GM21447 (cell line): Measurements from ENCODE around the gene ALOX12B.
"Not testable (repeated sequence)": the region's sequence is repeated elsewhere in the genome, so short reads cannot be mapped to it uniquely, and the experiment has no call there.

Source experiments
- ATAC-seq: cut with Tn5 transposase; IDR thresholded peaks from one replicate; pipeline ENCODE4 v1.9.1; 2021; ENCODE audit not compliant: unreplicated experiment

Gene ALOX12B

GRCh38 chr17:8084250-8084649 lies 3.3 kb downstream of the ALOX12B start:
- ATAC-seq, result no peak

- ATAC-seq, result no peak
Observed at GRCh38 chr17:8082292-8082691, 5.2 kb downstream of the ALOX12B start.

GRCh38 chr17:8081876-8082275 lies 5.6 kb downstream of the ALOX12B start:
- no peak for ATAC-seq

GRCh38 chr17:8080799-8081219 lies 6.7 kb downstream of the ALOX12B start:
- no peak for ATAC-seq

GRCh38 chr17:8080208-8080798 lies 7.2 kb downstream of the ALOX12B start:
- no peak for ATAC-seq

- peak; percentile 65 for ATAC-seq
Observed at GRCh38 chr17:8079291-8080207, 8.0 kb downstream of the ALOX12B start.

DNA sequence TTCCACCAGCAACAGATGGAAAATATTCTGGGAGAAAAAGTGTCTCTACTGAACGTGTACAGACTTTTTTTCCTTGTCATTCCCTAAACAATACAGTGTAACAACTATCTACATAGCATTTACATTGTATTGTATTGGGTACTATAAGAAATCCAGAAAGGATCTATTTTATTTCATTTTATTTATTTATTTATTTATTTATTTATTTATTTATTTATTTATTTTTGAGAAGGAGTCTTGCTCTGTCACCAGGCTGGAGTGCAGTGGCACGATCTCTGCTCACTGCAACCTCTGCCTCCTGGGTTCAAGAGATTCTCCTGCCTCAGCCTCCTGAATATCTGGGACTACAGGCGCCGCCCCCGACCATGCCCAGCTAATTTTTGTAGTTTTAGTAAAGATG lies 9.6 kb downstream of the ALOX12B start:
- ATAC-seq, result not testable (repeated sequence)

GRCh38 chr17:8076502-8077266 lies 10.8 kb downstream of the ALOX12B start:
- ATAC-seq, result no peak

- ATAC-seq, result no peak
Observed at GRCh38 chr17:8075574-8076342, 11.8 kb downstream of the ALOX12B start.

DNA sequence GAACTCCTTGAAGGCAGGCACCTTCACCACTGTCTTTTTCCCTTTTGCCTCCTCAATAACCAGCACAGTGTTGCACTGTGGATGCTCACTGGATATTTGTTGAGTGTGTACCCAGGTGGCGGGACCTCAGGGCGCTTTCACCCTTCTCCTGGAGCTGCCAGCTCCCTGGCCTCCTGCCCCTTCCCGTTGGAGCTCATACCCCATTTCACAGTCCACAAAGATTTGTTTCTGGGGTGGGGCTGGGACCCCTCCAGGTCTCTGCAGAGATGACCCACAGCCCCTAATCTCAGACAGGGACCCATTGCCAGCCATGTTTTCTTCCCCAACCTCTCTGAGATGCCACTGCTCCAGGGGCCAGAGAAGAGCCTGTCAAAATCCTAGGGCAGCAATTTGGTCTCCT lies 12.4 kb downstream of the ALOX12B start:
- ATAC-seq, result no peak

DNA sequence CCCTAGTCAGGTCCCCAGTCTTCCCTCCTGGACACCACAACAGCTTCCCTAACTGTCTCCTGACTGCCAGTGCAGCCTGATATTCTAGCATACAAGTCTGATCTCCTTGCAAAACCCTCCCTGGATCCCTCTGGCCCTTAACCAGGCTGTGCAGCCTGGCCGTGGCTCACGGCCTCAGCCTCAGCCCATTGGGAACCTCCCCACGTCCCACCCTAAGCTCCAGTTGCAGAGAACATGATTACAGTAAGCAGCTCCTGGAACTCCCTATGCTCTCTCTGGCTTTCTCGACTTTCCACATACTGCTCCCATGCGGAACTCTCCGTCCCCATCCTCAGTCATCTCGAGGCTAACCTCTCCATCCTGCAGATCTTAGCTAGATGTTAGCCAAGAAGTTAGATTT lies 13.0 kb downstream of the ALOX12B start:
- no peak for ATAC-seq

DNA sequence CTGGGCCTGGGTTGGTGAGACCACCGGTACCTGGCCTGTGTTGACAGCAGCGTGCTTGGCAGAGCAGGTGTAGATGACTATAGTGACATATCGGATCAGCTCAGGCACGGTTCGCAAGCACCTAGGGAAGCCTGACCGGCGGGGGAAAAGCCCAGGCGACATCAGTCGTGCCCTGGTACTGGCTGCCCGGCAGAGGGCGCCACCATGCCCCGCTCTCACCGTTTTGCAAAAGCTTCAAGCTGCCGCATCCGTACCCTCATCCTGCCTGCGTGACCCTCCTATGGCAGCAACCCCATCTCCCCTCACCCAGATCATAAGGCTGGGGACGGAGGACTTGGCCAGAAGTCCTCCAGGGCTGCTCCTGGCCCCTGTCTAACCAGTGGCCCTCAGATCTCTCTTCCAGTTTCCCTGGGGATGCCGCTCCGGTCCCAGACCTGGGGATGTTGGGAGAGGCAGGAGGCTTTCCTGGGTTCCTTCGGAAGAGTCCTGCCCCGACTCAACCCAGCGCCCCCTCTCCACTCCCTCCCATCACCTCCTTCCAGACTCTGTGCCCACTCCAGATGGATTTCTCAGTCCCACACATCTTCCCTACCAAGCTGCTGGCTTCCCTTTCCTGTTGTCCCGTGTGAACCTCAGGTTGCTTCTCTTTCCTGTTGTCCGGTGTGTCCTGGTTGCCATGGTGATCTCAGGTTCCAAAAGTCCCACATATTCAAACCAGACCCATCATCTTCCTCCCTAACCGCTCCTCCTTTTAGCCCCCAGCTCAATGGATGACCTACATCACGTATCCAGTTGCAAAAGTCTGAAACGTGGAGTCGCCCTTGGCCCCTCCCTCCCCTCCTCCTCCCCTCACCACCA lies 13.7 kb downstream of the ALOX12B start:
- ATAC-seq, result no peak

DNA sequence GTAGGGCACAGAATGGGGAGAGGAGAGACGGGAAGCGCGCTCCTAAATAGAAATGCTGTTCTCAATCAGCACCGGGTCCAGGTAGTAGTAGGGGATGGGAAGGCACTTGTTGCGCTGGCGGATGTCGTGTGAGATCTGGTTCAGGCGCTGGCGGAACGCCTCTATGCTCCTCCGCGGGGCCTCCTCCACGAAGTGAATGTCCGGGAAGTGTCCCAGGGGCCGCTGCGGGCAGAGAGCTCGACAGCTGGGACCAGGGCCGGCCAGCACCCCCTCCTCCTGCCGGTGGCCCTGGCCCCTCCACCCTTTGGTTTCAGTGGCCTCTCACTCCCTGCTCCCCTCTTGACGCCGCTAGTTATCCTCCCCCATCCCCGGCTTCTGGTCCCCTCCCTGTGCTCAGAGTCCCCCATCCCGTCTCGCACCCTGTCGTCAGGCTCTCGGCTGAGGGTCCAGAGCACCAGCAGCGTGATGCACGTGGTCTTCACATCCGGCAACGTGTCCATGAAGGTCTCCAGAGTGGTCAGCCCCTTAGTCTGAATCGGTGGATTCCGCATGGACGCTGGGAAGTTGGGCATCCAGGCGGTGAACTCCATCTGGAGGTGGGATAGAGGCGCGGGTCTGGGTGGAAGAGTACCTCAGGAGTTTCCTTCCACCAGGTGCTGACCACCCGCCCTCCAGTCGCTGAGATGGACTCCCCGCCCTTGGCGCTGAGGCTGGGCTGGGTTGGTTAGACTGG lies 14.6 kb downstream of the ALOX12B start:
- ATAC-seq, result no peak

GRCh38 chr17:8072341-8072728 lies 15.2 kb downstream of the ALOX12B start:
- no peak for ATAC-seq

DNA sequence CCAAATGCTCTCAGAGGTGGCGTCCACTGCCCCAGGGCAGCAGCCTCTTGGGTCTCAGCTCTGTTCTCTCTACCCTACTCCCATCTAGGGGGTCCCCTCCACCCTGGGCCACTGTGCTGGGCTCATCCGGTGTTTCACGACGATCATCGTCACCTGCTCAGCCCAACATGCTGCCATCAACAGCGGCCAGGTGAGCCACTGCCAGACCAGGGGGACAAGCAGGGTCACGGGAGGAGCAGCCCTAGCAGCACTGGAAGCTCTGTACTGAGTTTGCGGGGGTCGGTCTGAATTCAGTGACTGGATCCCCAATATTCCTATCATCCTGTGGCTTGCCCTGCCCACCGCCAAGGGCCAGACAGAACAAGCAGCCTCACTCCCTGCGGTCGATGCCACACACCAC lies 16.0 kb downstream of the ALOX12B start:
- no peak for ATAC-seq

DNA sequence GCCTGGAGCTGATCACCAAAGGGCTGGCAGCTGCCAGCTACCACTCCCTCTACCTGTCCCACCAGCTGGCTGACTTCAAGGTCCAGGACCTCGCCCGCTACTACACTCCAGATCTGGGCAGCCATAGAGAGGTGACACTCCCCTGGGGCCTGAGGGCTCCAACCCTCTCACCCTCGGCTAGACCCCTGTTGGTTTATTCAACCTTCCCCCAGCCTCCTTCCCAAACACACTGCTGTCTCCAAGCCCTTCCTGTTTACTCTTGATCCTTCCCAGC lies 18.0 kb downstream of the ALOX12B start:
- no peak for ATAC-seq

- ATAC-seq, result no peak
Observed at GRCh38 chr17:8068736-8069586, 18.6 kb downstream of the ALOX12B start.

DNA sequence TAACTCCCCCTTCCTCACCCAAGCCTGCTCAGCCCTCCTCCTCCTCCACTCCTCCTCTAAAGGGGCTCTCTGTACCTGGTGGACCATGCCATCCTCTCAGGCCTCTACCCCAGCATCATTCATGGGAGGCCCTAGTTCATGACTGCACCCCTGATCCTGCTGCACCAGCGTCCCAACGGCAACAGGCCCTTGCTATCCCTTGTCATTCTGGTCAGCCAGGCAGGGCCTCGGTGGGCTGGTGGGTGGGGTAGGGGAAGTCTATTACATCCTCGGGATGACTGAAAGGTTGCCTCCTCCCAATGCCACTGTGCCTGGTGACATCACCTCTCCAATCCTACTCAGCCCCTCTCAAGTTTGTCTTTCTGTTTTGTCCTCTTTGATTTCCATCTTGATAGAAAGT lies 19.7 kb downstream of the ALOX12B start:
- no peak for ATAC-seq
